CD4-positive, alpha-beta T cell treated with Interferon alpha-2 for 1 hour (primary cell): ENCODE data around the gene PTPRA.
"Not testable (repeated sequence)": the region's sequence is repeated elsewhere in the genome, so short reads cannot be mapped to it uniquely, and the experiment has no call there.

Experiments used
- DNase-seq, 2 donors: peaks; one replicate each; pipeline ENCODE4 v3.0.0-alpha.2; 2020 to 2022

The PTPRA gene

DNA sequence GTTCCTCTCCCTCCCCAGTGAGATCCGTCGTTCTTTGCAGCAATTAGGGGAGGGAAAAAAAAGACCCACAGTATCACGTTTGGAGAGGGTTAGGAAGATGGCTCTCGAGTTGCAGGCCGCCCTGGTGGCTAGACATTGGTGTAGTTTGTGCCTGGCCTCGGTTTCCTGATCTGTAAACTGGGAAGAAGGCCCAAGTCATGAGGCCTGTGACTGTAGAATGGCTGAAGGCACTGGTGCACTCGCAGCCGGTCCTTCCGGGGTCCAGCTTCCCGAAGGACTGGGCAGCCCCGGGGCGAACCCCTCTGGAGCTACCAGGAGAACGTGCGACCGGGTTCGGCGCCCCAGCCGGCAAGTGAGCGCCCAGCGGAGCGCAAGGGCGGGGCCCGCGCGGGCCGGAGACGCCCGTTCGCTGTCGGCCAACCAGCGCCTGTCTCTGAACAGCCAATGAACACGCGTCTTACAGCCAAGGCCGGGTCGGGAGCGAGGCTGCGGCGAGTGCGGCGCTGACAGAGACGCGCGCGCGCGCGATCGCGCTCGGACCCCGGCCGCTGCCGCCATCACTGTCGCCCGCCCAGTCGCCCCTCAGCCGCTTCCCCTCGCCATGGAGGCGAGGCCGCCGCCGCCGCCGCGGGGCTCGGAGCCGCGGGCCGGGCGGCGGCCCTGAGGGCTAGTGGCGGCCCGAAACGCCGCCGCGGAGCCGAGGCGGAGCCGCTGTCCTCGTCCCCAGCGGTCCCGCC lies at the start of gene PTPRA:
Gene PTPRA (plus strand): TSS at position 472 of the 737 bp plus-strand sequence. CDS start 90,797 bp downstream, outside the sequence.
- DNase-seq, result peak; percentile 89 to 93

DNA sequence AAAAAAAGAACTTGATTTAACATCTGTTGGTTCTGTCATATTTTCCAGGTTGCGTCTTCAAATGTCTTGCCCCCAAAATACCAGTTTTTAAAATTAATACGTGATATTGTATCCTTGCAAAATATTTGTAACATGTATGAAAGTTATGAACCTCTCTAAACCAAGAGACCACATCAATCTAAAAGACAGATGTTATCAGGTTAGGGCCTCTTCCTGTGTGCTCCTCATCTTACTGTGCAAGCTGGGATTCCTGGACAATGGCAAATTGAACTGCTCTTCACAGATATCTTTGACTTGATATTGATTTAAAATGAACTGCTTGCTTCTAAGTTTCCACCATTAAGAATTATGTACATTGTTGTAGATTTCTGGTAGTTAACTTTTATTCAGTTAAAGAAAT lies 47.5 kb upstream of the PTPRA start:
- no peak for DNase-seq

DNA sequence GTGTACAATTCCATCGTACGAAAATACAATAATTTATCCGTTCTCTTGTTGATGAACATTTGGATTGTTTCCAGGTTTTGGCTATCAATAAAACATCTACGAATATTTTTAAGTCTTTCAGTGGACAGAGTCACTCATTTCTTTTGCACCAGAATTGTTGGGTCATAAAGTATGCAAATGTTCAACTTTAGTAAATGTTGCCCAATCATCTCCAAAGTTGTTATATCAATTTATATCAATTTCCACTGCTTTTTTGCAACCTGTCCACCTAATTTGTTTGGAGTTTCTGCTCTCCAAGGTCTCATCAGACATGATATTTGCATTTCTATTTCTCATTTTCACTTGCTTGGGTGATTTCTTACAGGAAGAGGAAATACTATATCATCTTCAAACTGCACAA lies 46.6 kb upstream of the PTPRA start:
- DNase-seq, result no peak

GRCh38 chr20:2829376-2829775 lies 43.9 kb upstream of the PTPRA start:
- DNase-seq, result no peak

- not testable (repeated sequence) for DNase-seq
Measured at GRCh38 chr20:2831206-2831605, 42.1 kb upstream of the PTPRA start.

DNA sequence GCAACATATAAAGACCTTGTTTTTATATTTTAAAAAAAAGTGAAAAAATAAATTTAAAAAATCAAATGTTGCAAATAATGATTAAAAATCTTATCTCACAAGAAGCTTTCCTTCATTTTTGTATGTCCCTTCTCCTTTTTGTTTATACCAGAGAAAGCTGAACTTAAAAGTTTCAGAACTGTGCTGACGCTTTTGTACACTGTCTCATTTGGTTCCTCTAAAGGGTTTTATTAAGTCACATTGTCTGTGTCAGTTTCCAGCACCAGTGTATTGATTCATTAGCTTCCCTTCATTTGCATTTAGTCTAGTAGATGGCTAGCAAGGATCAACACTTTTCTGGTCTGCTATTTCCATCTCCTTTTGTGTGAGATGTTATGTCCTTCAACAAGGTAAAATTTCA lies 39.5 kb upstream of the PTPRA start:
- no peak for DNase-seq

GRCh38 chr20:2834401-2835110 lies 38.7 kb upstream of the PTPRA start:
- DNase-seq, result no peak

DNA sequence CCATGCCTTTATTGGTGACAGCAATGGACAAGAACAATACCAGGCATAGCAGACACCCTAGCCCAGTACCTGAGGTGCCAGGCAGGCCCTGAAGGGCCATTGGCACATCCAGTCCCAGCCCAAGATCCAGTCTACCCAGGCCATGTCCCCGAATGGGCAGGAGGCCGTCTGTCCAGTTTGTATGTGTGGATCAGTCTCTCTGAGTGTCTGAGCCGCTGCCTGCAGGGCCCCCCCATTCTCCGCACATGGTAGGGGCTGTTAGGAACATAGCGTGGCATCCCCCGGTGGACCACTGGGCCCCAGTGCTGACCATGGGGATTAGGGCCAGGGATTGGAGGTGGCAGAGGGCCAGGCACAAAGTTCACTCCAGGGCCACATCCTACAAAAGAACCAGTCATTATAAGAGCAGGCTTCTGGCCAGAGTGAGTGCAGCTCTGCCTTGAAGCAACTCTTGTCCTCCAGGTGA lies 37.9 kb upstream of the PTPRA start:
- no peak for DNase-seq

DNA sequence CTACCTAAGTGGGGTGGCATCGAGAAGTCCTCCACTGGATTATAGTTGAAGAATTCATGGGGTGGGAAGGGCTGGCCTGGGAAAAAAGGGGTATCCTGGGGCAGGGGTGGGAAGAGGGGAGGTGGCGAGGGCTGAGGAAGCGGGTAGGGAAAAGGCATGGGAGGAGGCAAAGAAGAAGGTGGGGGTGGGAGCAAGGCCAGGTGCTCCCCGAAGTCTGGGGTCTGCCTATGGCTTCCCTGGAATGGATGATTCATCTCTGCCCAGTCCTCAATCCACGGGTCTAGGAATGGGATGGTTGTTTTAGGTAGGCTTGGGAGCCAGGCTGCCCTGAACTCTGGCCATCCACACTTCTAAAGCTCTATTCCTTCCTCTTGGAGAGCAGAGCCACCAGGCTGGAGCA lies 37.2 kb upstream of the PTPRA start:
- DNase-seq, result no peak

GRCh38 chr20:2837221-2837960 lies 35.9 kb upstream of the PTPRA start:
- DNase-seq, result no peak

DNA sequence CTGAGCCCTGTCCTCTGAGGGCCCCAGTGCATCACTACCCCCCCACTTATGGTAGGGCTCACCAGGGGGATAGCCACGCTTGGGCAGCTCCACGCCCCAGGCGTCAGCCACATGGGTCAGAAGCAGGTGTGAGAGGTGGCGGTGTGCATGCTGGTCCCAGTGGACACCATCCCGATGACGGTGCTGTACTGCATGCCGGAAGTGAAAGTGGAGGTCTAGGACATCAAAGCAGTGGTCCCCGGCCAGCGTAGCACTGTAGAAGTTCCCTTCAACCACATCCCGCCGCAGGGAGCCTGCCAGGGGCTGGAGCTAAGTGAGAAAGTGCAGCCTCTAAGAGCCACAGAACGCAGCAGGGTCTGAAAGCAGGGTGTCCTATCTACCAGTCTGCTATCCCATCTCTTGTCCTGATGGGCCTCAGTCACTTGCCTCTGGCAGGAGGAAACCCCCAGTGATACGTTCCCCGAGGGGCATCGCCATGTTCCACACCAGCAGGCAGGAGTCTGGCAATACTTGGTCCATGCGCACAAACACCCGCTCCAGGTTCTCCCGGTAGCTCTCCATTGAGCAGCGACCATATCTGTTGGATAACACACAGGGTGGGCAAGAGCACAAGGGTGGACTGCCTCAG lies 35.0 kb upstream of the PTPRA start:
- DNase-seq, result no peak

GRCh38 chr20:2838847-2839671 lies 34.2 kb upstream of the PTPRA start:
- DNase-seq, result no peak

DNA sequence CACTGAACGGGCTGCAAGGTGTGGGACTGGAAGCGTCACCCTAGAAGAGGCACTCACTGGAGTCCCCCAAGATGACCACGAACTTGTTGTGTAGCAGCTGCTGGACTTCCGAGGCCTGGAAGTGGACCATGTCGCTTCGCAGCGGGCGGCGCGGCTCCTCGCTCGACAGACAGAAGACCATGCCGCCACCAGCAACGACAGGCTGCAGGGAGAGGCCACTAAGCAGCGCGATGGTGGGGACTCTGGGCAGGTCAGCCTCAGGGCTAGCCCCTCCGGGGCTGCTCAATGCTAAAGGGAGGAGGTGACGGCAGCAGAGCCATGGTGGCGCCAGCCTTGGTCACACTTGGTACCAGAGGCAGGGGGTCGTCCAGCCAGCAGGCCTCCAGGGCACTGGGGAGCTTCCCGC lies 33.5 kb upstream of the PTPRA start:
- DNase-seq, result no peak

DNA sequence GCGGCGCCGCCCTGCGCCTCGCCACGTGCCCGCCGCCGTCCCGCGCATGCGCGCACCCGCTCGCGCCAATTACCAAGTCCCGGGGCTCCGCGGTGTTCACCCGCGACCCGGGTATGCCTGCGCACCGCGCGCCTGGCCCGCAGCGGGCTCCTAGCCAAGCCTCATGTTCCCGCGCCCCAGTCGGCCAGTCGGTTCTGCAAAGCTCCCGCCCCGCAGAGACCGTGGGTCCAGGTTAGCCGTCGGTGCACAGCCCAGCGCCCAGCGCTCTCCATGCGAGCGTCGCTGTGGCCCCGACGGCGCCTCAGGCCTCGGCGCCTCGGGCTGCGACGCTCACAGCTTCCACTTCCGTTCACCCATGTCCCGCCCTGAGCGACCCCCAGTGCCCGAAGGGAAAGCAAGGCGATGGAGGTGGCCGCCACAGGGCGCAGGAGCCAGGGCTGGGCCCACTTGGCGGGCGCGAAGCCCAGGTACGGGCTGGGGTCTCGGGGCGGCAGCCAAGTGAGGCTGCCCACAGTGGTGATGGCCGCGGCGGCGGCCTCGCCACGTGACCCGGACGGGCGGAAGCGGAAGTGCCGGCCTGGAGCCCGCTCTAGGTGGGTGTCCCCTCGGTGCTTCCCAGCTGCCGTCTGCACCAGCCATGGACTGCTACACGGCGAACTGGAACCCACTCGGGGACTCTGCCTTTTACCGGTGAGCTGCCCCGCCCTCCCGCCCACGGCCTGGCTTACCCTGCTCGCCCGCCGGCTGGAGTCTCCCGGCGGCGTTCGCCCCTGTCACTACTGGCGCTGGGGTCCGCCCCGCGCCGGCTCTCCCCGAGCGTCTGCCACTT lies 32.9 kb upstream of the PTPRA start, which contains the start of the genes PCED1A and VPS16:
Gene PCED1A (minus strand): TSS at position 518 of the 829 bp plus-strand sequence. CDS start 743 bp downstream, outside the sequence.
Gene VPS16 (plus strand): TSS at position 608 of the 829 bp plus-strand sequence. CDS start 30 bp downstream, at position 638.
- peak; percentile 85 to 90 for DNase-seq

GRCh38 chr20:2840967-2841531 lies 32.2 kb upstream of the PTPRA start:
- DNase-seq, result peak in 1 of 2 donors; percentile 38

DNA sequence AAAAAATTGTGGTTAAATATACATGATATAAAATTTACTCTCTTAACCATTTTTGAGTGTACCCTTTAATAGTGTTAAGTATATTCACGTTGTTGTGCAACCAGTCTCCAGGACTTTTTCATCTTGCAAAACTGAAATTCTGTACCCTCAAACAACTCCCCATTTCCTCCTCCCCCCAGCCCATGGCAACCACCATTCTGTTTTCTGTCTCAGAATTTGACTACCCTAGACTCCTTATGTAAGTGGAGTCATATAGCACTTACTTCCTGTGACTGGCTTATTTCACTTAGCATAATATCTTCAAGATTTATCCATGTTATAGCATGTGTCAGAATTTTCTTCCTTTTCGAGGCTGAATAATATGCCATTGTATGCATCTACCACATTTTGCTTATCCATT lies 27.7 kb upstream of the PTPRA start:
- DNase-seq, result no peak

GRCh38 chr20:2846698-2847097 lies 26.6 kb upstream of the PTPRA start:
- DNase-seq, result no peak

- DNase-seq, result no peak
Measured at GRCh38 chr20:2847802-2848201, 25.5 kb upstream of the PTPRA start.

- no peak for DNase-seq
Measured at GRCh38 chr20:2849529-2849928, 23.8 kb upstream of the PTPRA start.

- DNase-seq, result no peak
Measured at GRCh38 chr20:2851086-2851485, 22.2 kb upstream of the PTPRA start.

DNA sequence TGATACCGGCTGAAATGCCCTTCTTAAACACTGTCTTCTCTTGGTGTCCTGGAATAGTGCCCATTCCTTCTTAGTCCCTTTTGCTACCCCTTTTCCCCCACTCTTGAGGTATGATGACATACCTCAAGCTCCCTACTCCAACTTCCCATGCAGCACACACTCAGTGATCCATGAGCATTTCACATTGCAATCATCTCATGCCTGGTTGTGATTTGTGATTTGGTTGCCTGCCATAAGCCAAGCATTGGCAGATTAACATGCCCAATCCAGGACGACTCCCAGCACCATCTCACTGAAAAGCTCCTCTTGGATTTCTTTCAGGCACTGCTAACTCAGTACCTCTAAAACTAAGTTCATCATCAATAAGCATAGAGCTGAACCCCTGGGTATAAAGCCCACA lies 14.7 kb upstream of the PTPRA start:
- DNase-seq, result no peak
